Raji (cell line): ENCODE measurements around the gene SUN5.

Experiments used
- POLR2A ChIP-seq: IDR thresholded peaks from 2 replicates; pipeline ENCODE4 v1.6.1; 2011; ENCODE audit warnings: low read depth, low read length, control low read depth; ENCODE audit not compliant: insufficient read depth

SUN5 gene

GRCh38 chr20:32957459-32957858 is 46.8 kb downstream of the SUN5 start:
- no peak for TF ChIP-seq POLR2A

DNA sequence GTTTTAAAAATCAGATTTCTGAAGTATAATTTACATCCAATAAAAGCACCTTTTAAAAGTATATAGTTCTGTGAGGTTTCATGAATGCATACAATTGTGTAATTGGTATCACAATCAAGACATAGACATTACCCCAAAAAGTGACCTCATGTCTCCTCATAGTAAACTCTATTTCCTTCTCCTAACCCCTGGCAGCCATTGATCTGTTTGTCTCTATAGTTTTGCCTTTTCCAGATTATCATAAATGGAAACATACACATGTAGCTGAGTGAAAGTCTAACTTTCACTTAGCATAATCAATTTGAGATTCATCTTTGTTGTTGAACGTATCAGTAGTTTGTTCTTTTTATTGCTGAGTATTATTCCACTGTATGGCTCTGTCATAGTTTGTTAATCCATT is 57.6 kb downstream of the SUN5 start:
- TF ChIP-seq POLR2A = no peak

DNA sequence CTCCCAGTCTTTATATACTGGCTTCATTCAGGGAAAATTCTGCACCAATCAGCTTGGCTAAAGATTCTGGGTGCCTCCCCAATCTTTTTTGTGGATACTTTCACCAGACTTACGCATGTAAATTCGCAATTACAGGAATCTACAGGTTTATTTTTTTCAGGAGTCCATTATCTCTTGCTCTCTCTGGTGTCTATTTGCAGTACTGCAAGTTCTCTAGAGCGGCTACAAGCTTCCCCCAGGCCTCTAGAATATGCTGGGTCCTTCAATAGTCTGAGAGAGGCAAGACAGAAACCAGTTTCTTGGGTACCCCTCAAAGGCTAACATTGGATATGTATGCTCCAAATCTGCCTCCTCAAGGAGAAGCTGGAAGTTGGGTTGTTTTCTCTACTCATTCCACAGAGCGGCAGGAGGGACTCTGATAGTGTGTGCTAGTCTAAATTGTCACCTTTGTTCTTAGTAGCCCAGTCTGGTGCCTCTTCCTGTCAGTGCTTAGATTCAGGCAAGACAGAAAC is 58.5 kb downstream of the SUN5 start:
- TF ChIP-seq POLR2A = no peak

GRCh38 chr20:32943490-32944052 is 60.7 kb downstream of the SUN5 start:
- no peak for TF ChIP-seq POLR2A

GRCh38 chr20:32941155-32941885 is 62.9 kb downstream of the SUN5 start:
- TF ChIP-seq POLR2A = no peak

DNA sequence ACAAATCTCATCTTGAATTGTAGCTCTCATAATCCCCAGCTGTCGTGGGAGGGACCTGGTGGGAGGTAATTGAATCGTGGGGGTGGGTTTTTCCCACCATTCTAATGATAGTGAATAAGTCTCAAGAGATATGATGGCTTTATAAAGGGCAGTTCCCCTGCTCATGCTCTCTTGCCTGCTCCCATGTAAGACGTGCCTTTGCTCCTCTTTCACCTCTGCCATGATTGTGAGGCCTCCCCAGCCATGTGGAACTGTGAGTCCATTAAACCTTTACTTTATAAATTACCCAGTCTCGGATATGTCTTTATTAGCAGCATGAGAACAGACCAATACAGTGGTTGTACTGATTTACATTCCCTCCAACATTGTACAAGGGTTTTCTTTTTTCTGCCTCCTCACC is 69.7 kb downstream of the SUN5 start:
- TF ChIP-seq POLR2A = no peak
